ENCODE data around the gene STXBP2. TPM values are rescaled to one million over a fixed set of nuclear protein-coding genes. Genes with fewer than 3 reads are reported as not detected.

STXBP2 gene
- total and polyA plus RNA-seq, 9 of the 15 experiments (the other 6 are each of a cell fraction or from before 2014, with no cell fraction given), result 2.5 to 163 (median 71.3) TPM

DNA sequence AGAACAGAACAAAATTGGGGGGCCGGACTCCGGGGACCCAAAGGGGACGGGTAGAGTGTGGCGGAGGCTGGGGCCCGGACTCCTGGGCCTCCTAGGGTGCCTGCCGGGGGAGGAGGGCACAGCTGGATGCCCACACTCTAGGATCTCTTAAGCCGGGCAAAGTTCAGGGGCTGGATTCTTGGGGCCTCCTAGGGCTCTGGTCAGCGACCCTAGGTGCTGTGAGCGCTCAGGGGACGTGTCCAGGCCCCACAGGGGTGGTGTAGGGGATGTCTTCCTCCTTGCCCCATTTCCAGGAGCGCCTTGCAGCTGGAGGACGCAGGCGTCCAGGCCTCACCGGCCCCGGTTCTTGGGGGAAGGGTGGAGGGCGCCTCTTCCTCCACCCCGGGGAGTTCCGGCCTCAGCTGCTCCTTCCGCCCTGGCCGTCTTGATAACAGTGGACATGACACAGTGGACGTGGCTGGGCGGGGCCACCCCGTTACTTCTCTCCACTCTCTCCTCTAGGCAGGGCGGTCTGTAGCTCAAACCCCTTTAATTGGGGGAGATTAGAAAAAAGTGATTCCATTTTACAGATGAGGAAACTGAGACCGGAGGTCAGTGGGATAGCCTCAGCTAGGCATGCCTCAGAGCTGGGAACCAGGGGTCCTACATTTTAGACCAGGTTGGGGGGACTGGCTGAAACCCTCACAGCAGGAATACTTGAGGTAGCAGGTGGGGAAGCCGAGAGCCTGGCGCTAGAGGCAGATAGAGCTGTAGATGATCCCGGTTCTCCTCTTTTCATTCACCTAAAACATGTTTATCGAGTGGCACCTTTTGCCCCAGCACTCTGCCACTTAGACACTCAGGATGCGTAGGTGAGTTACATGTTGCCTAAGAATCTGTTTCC, 705 bp downstream of the STXBP2 start (continued):
- TF ChIP-seq PYGO2 (tag; IDR thresholded peaks at IDR 0.05), result no peak
- TF ChIP-seq ZFPM2 (CRISPR knock-in tag; IDR thresholded peaks at IDR 0.05), result no peak
- TF ChIP-seq ZNF444 (CRISPR knock-in tag; IDR thresholded peaks at IDR 0.05), result no peak
- TF ChIP-seq POLR2G (IDR thresholded peaks at IDR 0.05; ENCODE audit: low read depth, low read length), result peak; percentile 82
- peak; percentile 87 for TF ChIP-seq EP400 (IDR thresholded peaks at IDR 0.05)
- no peak for TF ChIP-seq CSDE1 (IDR thresholded peaks at IDR 0.05)
- TF ChIP-seq, protein P1, sequence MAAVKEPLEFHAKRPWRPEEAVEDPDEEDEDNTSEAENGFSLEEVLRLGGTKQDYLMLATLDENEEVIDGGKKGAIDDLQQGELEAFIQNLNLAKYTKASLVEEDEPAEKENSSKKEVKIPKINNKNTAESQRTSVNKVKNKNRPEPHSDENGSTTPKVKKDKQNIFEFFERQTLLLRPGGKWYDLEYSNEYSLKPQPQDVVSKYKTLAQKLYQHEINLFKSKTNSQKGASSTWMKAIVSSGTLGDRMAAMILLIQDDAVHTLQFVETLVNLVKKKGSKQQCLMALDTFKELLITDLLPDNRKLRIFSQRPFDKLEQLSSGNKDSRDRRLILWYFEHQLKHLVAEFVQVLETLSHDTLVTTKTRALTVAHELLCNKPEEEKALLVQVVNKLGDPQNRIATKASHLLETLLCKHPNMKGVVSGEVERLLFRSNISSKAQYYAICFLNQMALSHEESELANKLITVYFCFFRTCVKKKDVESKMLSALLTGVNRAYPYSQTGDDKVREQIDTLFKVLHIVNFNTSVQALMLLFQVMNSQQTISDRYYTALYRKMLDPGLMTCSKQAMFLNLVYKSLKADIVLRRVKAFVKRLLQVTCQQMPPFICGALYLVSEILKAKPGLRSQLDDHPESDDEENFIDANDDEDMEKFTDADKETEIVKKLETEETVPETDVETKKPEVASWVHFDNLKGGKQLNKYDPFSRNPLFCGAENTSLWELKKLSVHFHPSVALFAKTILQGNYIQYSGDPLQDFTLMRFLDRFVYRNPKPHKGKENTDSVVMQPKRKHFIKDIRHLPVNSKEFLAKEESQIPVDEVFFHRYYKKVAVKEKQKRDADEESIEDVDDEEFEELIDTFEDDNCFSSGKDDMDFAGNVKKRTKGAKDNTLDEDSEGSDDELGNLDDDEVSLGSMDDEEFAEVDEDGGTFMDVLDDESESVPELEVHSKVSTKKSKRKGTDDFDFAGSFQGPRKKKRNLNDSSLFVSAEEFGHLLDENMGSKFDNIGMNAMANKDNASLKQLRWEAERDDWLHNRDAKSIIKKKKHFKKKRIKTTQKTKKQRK (IDR thresholded peaks at IDR 0.05; ENCODE audit: borderline replicate concordance, low read depth, low read length), result no peak
- TF ChIP-seq, protein P2, sequence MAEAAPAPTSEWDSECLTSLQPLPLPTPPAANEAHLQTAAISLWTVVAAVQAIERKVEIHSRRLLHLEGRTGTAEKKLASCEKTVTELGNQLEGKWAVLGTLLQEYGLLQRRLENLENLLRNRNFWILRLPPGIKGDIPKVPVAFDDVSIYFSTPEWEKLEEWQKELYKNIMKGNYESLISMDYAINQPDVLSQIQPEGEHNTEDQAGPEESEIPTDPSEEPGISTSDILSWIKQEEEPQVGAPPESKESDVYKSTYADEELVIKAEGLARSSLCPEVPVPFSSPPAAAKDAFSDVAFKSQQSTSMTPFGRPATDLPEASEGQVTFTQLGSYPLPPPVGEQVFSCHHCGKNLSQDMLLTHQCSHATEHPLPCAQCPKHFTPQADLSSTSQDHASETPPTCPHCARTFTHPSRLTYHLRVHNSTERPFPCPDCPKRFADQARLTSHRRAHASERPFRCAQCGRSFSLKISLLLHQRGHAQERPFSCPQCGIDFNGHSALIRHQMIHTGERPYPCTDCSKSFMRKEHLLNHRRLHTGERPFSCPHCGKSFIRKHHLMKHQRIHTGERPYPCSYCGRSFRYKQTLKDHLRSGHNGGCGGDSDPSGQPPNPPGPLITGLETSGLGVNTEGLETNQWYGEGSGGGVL (CRISPR knock-in tag; IDR thresholded peaks at IDR 0.05), result no peak
- TF ChIP-seq, protein P3, sequence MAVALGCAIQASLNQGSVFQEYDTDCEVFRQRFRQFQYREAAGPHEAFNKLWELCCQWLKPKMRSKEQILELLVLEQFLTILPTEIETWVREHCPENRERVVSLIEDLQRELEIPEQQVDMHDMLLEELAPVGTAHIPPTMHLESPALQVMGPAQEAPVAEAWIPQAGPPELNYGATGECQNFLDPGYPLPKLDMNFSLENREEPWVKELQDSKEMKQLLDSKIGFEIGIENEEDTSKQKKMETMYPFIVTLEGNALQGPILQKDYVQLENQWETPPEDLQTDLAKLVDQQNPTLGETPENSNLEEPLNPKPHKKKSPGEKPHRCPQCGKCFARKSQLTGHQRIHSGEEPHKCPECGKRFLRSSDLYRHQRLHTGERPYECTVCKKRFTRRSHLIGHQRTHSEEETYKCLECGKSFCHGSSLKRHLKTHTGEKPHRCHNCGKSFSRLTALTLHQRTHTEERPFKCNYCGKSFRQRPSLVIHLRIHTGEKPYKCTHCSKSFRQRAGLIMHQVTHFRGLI (CRISPR knock-in tag; IDR thresholded peaks at IDR 0.05), result no peak
- no peak for TF ChIP-seq FOXK1 (CRISPR knock-in tag; IDR thresholded peaks at IDR 0.05; ENCODE audit: borderline replicate concordance)
- no peak for TF ChIP-seq DNMT1 (IDR thresholded peaks at IDR 0.05)
- TF ChIP-seq, protein P4, sequence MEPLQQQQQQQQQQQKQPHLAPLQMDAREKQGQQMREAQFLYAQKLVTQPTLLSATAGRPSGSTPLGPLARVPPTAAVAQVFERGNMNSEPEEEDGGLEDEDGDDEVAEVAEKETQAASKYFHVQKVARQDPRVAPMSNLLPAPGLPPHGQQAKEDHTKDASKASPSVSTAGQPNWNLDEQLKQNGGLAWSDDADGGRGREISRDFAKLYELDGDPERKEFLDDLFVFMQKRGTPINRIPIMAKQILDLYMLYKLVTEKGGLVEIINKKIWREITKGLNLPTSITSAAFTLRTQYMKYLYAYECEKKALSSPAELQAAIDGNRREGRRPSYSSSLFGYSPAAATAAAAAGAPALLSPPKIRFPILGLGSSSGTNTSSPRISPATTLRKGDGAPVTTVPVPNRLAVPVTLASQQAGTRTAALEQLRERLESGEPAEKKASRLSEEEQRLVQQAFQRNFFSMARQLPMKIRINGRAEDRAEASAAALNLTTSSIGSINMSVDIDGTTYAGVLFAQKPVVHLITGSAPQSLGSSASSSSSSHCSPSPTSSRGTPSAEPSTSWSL (CRISPR knock-in tag; IDR thresholded peaks at IDR 0.05; ENCODE audit: borderline replicate concordance), result no peak
- TF ChIP-seq RFX5 (IDR thresholded peaks at IDR 0.05; ENCODE audit: low read depth, low read length), result no peak
- TF ChIP-seq ZNF717 (CRISPR knock-in tag; IDR thresholded peaks at IDR 0.05), result no peak
- no peak for TF ChIP-seq TRIM28 (IDR thresholded peaks at IDR 0.05)
- TF ChIP-seq U2AF2 (optimal IDR thresholded peaks at IDR 0.05; ENCODE audit: low read depth, low read length), result no peak
- TF ChIP-seq STAT5A (IDR thresholded peaks at IDR 0.05; ENCODE audit: borderline replicate concordance, low read length), result no peak
- TF ChIP-seq ZNF311 (CRISPR knock-in tag; IDR thresholded peaks at IDR 0.05), result no peak
- no peak for TF ChIP-seq ZNF324 (CRISPR knock-in tag; IDR thresholded peaks at IDR 0.05)
